ENCODE data around the gene NEDD4L.

GRCh38 chr18:58325494-58325893, 281.5 kb downstream of the NEDD4L start:
- TF ChIP-seq CTCF (IDR thresholded peaks at IDR 0.05) (no peak), POLR2A (IDR thresholded peaks at IDR 0.05) (no peak)

Measured in adrenal gland (tissue), 5 donors.